ENCODE data around the gene UMOD.

The UMOD gene

GRCh38 chr16:20359997-20360396 lies 7.5 kb upstream of the UMOD start:
- TF ChIP-seq EZH2 (IDR thresholded peaks at IDR 0.05; ENCODE audit: borderline replicate concordance, low read length) (no peak), CTCF (IDR thresholded peaks at IDR 0.05; ENCODE audit: low read length) (peak; percentile 47)
- no peaks in the 10 kb centered on the region for H3K9me2 ChIP-seq (ENCODE audit: low read depth, low read length)
- H3K36me3 ChIP-seq (ENCODE audit: insufficient read depth, low read length) = no peaks in the 10 kb centered on the region
- no peak overlapping the region for H2AFZ ChIP-seq (ENCODE audit: low read length)
- H3K27ac ChIP-seq (ENCODE audit: low read depth, low read length, poor library complexity, severe bottlenecking) = no peak overlapping the region
- H3F3A ChIP-seq (ENCODE audit: insufficient read depth, low read length) = no peaks in the 10 kb centered on the region
- H3K4me1 ChIP-seq (ENCODE audit: insufficient read depth, low read length, severe bottlenecking) = no peaks in the 10 kb centered on the region
- no peak overlapping the region for H3K4me2 ChIP-seq (ENCODE audit: low read length)
- no peak overlapping the region for H3K9ac ChIP-seq (ENCODE audit: low read length)
- H3K79me2 ChIP-seq (ENCODE audit: insufficient read depth, low read length) = no peaks in the 10 kb centered on the region
- H3K9me3 ChIP-seq (ENCODE audit: low read length) = no peaks in the 10 kb centered on the region
- H3K4me3 ChIP-seq (ENCODE audit: low read depth, low read length, poor library complexity, severe bottlenecking) = no peak overlapping the region
- no peaks in the 10 kb centered on the region for H4K20me1 ChIP-seq (ENCODE audit: insufficient read depth, low read length)
- H3K27me3 ChIP-seq (ENCODE audit: insufficient read depth, low read length) = no peaks in the 10 kb centered on the region

- Histone ChIP-seq H3K27ac (ENCODE audit: low read depth, low read length, poor library complexity, severe bottlenecking) (no peak overlapping the region), H3K79me2 (ENCODE audit: insufficient read depth, low read length) (no peaks in the 10 kb centered on the region), H3K4me1 (ENCODE audit: insufficient read depth, low read length, severe bottlenecking) (no peaks in the 10 kb centered on the region), H3F3A (ENCODE audit: insufficient read depth, low read length) (no peaks in the 10 kb centered on the region), H3K4me3 (ENCODE audit: low read depth, low read length, poor library complexity, severe bottlenecking) (no peak overlapping the region), H3K9me3 (ENCODE audit: low read length) (no peaks in the 10 kb centered on the region), H3K4me2 (ENCODE audit: low read length) (no peak overlapping the region), H3K36me3 (ENCODE audit: insufficient read depth, low read length) (no peaks in the 10 kb centered on the region), H3K9ac (ENCODE audit: low read length) (no peak overlapping the region), H3K9me2 (ENCODE audit: low read depth, low read length) (no peaks in the 10 kb centered on the region), H2AFZ (ENCODE audit: low read length) (no peak overlapping the region), H3K27me3 (ENCODE audit: insufficient read depth, low read length) (no peaks in the 10 kb centered on the region), H4K20me1 (ENCODE audit: insufficient read depth, low read length) (no peaks in the 10 kb centered on the region)
- TF ChIP-seq CTCF (IDR thresholded peaks at IDR 0.05; ENCODE audit: low read length) = no peak
- TF ChIP-seq EZH2 (IDR thresholded peaks at IDR 0.05; ENCODE audit: borderline replicate concordance, low read length) = no peak
These were observed 2.7 kb upstream of the UMOD start for GRCh38 chr16:20355114-20355782.

DNA sequence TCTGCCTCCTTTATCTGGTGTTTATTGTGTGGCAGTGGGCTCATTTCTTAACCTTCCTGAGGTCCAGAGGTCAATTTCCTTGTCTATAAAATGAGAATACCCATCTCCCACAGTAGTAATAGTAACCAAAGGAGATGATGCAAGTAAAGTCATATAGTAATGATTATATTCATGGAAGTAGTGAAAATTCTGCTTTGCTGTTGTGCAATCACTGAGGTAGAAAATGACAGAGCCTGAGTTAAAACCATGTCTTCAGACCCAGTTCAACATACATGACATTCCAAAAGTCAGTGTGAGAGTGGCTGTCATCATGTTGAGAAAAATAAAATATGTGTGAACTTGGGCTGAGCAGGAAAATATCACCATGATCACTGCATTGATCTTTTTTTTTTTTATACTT lies 864 bp upstream of the UMOD start:
- no peak for TF ChIP-seq EZH2 (IDR thresholded peaks at IDR 0.05; ENCODE audit: borderline replicate concordance, low read length)
- TF ChIP-seq CTCF (IDR thresholded peaks at IDR 0.05; ENCODE audit: low read length) = no peak
- no peaks in the 10 kb centered on the region for H3K27me3 ChIP-seq (ENCODE audit: insufficient read depth, low read length)
- H3K4me3 ChIP-seq (ENCODE audit: low read depth, low read length, poor library complexity, severe bottlenecking) = no peak overlapping the region

More for the DNA sequence above, 864 bp upstream of the UMOD start:
- Histone ChIP-seq H3K79me2 (ENCODE audit: insufficient read depth, low read length) (no peaks in the 10 kb centered on the region), H3K9ac (ENCODE audit: low read length) (no peak overlapping the region), H3K27ac (ENCODE audit: low read depth, low read length, poor library complexity, severe bottlenecking) (no peak overlapping the region), H3K4me2 (ENCODE audit: low read length) (no peak overlapping the region), H2AFZ (ENCODE audit: low read length) (no peak overlapping the region), H3K4me1 (ENCODE audit: insufficient read depth, low read length, severe bottlenecking) (no peaks in the 10 kb centered on the region), H4K20me1 (ENCODE audit: insufficient read depth, low read length) (no peaks in the 10 kb centered on the region), H3K9me3 (ENCODE audit: low read length) (no peaks in the 10 kb centered on the region), H3F3A (ENCODE audit: insufficient read depth, low read length) (no peaks in the 10 kb centered on the region), H3K36me3 (ENCODE audit: insufficient read depth, low read length) (no peaks in the 10 kb centered on the region), H3K9me2 (ENCODE audit: low read depth, low read length) (no peaks in the 10 kb centered on the region)

Measured in OCI-LY1 (cell line).